IMR-90 (cell line): ENCODE data around the gene FAM131C. TPM values are rescaled to one million over a fixed set of nuclear protein-coding genes. Genes with fewer than 3 reads are reported as not detected.

ENCODE experiments used
- ATAC-seq: fragments of 200-7000 bp; cut with Tn5 transposase; 2 replicates; pipeline ENCODE4 v1.9.1; 2020; ENCODE audit warnings: low read depth, mild to moderate bottlenecking, moderate library complexity
- BruUV-seq: library from RNA; stranded (reverse); fragments of 400-500 nt; replicated peaks from 2 replicates; lab custom pipeline; 2021; lab: Mats Ljungman, UMichigan
- CTCF ChIA-PET: fragments of 300-600 bp; formaldehyde crosslinking; extraction: SDS; loops from one replicate; lab custom pipeline; 2021; ENCODE audit warnings: antibody characterized with exemption; lab: Yijun Ruan, JAX
- POLR2A ChIA-PET: fragments of 300-600 bp; sonication (Branson Sonifier 250); formaldehyde crosslinking; loops from one replicate; lab custom pipeline; 2022; ENCODE audit warnings: antibody characterized with exemption; ENCODE audit not compliant: unreplicated experiment; lab: Charles Lee
- DNase-seq: peaks from one replicate; pipeline ENCODE4 v3.0.0; 2013
- H2AFZ ChIP-seq: replicated peaks from 2 replicates; pipeline ENCODE3; 2013; ENCODE audit warnings: low read length, mild to moderate bottlenecking; ENCODE audit not compliant: poor library complexity
- H2AK5ac ChIP-seq: 2 replicates; pipeline ENCODE4 v1.6.1; 2013; ENCODE audit warnings: low read depth, low read length, inconsistent platforms
- H2AK9ac ChIP-seq: replicated peaks from 2 replicates; pipeline ENCODE3; 2013; ENCODE audit warnings: mild to moderate bottlenecking, low read depth, low read length, moderate library complexity; ENCODE audit not compliant: poor library complexity
- H2BK120ac ChIP-seq: 2 replicates; pipeline ENCODE4 v1.6.1; 2013; ENCODE audit warnings: low read depth, low read length, inconsistent platforms
- H2BK15ac ChIP-seq: 3 replicates; pipeline ENCODE4 v1.6.1; 2013; ENCODE audit warnings: low read depth, low read length, inconsistent platforms
- H2BK20ac ChIP-seq: 2 replicates; pipeline ENCODE4 v1.6.1; 2013; ENCODE audit warnings: low read depth, mild to moderate bottlenecking, inconsistent platforms, low read length, moderate library complexity
- H2BK5ac ChIP-seq: 2 replicates; pipeline ENCODE4 v1.6.1; 2013; ENCODE audit warnings: mild to moderate bottlenecking, low read depth, low read length, inconsistent platforms; ENCODE audit not compliant: poor library complexity, severe bottlenecking
- H3K14ac ChIP-seq: replicated peaks from 2 replicates; pipeline ENCODE4 v1.6.1; 2013; ENCODE audit warnings: low read depth, low read length, inconsistent platforms
- H3K18ac ChIP-seq: 2 replicates; pipeline ENCODE4 v1.6.1; 2013; ENCODE audit warnings: low read depth, low read length, control low read depth
- H3K23ac ChIP-seq: 2 replicates; pipeline ENCODE4 v1.6.1; 2013; ENCODE audit warnings: low read depth, low read length, inconsistent platforms
- H3K27ac ChIP-seq: 2 replicates; pipeline ENCODE4 v1.5.1; 2013; ENCODE audit warnings: mild to moderate bottlenecking, control low read depth, low read length; ENCODE audit not compliant: insufficient read depth
- H3K27me3 ChIP-seq: 2 replicates; pipeline ENCODE4 v1.6.1; 2013; ENCODE audit warnings: low read length; ENCODE audit not compliant: control insufficient read depth, insufficient read depth
- H3K36me3 ChIP-seq: 2 replicates; pipeline ENCODE4 v1.6.1; 2013; ENCODE audit warnings: low read length, mixed read lengths; ENCODE audit not compliant: control insufficient read depth, insufficient read depth
- H3K4ac ChIP-seq: 2 replicates; pipeline ENCODE4 v1.6.1; 2013; ENCODE audit warnings: low read depth, low read length, inconsistent platforms
- H3K4me1 ChIP-seq: 2 replicates; pipeline ENCODE4 v1.6.1; 2013; ENCODE audit warnings: low read length, mixed read lengths; ENCODE audit not compliant: control insufficient read depth, insufficient read depth
- H3K4me2 ChIP-seq: 2 replicates; pipeline ENCODE4 v1.6.1; 2013; ENCODE audit warnings: low read depth, mild to moderate bottlenecking, control low read depth, low read length, moderate library complexity
- H3K4me3 ChIP-seq: 2 replicates; pipeline ENCODE4 v1.5.1; 2013; ENCODE audit warnings: low read depth, mild to moderate bottlenecking, control low read depth, low read length, moderate library complexity; ENCODE audit not compliant: insufficient read depth
- H3K56ac ChIP-seq: 2 replicates; pipeline ENCODE4 v1.6.1; 2013; ENCODE audit warnings: low read length, inconsistent platforms; ENCODE audit not compliant: insufficient read depth; ENCODE audit errors: extremely low read depth
- H3K79me1 ChIP-seq, 2 experiments: 2 replicates each; pipeline ENCODE4 v1.6.1; 2013; ENCODE audit warnings: low read length in 2 of 2, inconsistent platforms in 1 of 2, low read depth in 1 of 2
- H3K9ac ChIP-seq: 2 replicates; pipeline ENCODE4 v1.6.1; 2013; ENCODE audit warnings: low read depth, low read length, control low read depth
- H3K9me1 ChIP-seq: 2 replicates; pipeline ENCODE4 v1.6.1; 2013; ENCODE audit warnings: low read length, inconsistent platforms; ENCODE audit not compliant: insufficient read depth
- H3K9me3 ChIP-seq: 2 replicates; pipeline ENCODE4 v1.6.1; 2013; ENCODE audit warnings: low read length; ENCODE audit not compliant: control insufficient read depth, insufficient read depth
- H4K20me1 ChIP-seq: 2 replicates; pipeline ENCODE4 v1.6.1; 2013; ENCODE audit warnings: low read length, inconsistent platforms; ENCODE audit not compliant: insufficient read depth
- H4K5ac ChIP-seq: 2 replicates; pipeline ENCODE4 v1.6.1; 2013; ENCODE audit warnings: mild to moderate bottlenecking, low read depth, low read length, control low read depth
- H4K8ac ChIP-seq, 2 experiments: 2 replicates each; pipeline ENCODE4 v1.6.1; 2013; ENCODE audit warnings: low read depth in 2 of 2, low read length in 2 of 2, control low read depth in 1 of 2, inconsistent platforms in 1 of 2
- H4K91ac ChIP-seq: 2 replicates; pipeline ENCODE4 v1.6.1; 2013; ENCODE audit warnings: low read depth, low read length, inconsistent platforms; ENCODE audit not compliant: insufficient read depth
- CHD1 ChIP-seq: IDR thresholded peaks from 2 replicates; pipeline ENCODE4 v1.6.1; 2012; ENCODE audit warnings: low read depth, low read length, improper control_type of control experiment
- MAFK ChIP-seq: IDR thresholded peaks from 2 replicates; pipeline ENCODE4 v1.6.1; 2012; ENCODE audit warnings: low read depth, low read length, improper control_type of control experiment
- MXI1 ChIP-seq: IDR thresholded peaks from 2 replicates; pipeline ENCODE4 v1.6.1; 2012; ENCODE audit warnings: low read depth, mild to moderate bottlenecking, low read length, moderate library complexity, borderline replicate concordance
- NFE2L2 ChIP-seq: fragments of 150-350 bp; IDR thresholded peaks from 2 replicates; pipeline ENCODE4 v1.6.1; 2016; ENCODE audit warnings: low read depth, mild to moderate bottlenecking, low read length
- WGBS, 2 experiments: methylation state at CpG; one replicate each; pipeline versions ENCODE4 v1.1.5 to v1.1.7; 2013; ENCODE audit warnings: missing lambda C conversion rate in 2 of 2; ENCODE audit not compliant: insufficient read length in 1 of 2; ENCODE audit errors: extremely low coverage in 2 of 2; 5-methylcytosine and 5-hydroxymethylcytosine counted together
- dilution Hi-C: fragments of 300-500 bp; cut with HindIII; formaldehyde crosslinking; loops from one replicate; pipeline ENCODE4 v1.14.3; 2018; ENCODE audit warnings: low sequenced_read_pairs; ENCODE audit not compliant: unreplicated experiment
- in situ Hi-C: fragments of 300-500 bp; cut with MboI; formaldehyde crosslinking; loops from 3 replicates; pipeline ENCODE4 v1.14.3; 2019; ENCODE audit warnings: low sequenced_read_pairs, inconsistent platforms, mixed read lengths
- intact Hi-C: fragments of 100-400 bp; cut with micrococcal nuclease; formaldehyde crosslinking; loops from 2 replicates; pipeline ENCODE4 v1.10.0; 2022
- polyA plus RNA-seq, 3 experiments: library from polyadenylated mRNA; depleted of rRNA; stranded (reverse); fragments of >200 nt; gene quantifications; 2 replicates each; pipeline ENCODE4 v1.2.3, GENCODE V29; 2012; ENCODE audit warnings: low replicate concordance in 1 of 3
- total RNA-seq: library from RNA; depleted of rRNA; stranded (reverse); fragments of >200 nt; gene quantifications from 2 replicates; pipeline ENCODE4 v1.2.3, GENCODE V29; 2012
- TF ChIP-seq, protein P1 (sequence below): fragments of 150-350 bp; IDR thresholded peaks from 2 replicates; pipeline ENCODE4 v1.6.1; 2017; ENCODE audit warnings: mild to moderate bottlenecking, antibody characterized with exemption, low read length, low read depth

Gene FAM131C
- total and polyA plus RNA-seq, 2 of the 4 experiments (the other 2 are of a cell fraction): 0.18 to 1.0 TPM

DNA sequence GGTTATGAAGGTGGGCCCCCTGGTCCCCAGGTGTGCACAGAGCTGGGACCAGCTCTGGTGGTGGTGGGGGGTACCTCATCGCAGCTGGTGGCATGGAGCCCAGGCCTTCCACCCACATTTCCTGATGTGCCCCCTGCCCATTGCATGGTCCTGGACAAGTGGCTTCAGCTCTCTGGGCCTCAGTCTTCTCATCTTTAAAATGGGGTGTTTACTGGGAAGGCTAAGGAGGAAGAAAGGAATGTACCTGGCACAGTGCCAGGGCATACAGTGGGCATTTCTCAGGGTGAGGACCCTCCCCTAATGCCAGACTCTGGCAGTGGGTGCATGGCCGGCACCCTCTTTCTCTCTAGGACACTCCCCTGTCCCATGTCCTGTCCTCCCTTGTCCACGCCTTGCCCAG, 22.4 kb downstream of the FAM131C start:
- H4K20me1 ChIP-seq: no peaks in the 10 kb centered on the region
- H3K27ac ChIP-seq: no peak overlapping the region
- no peak overlapping the region for H3K4me3 ChIP-seq
- no peak overlapping the region for H4K8ac ChIP-seq
- dilution Hi-C loops (no loop called here), intact Hi-C loops (no loop called here), in situ Hi-C loops (no loop called here)
- no peaks in the 10 kb centered on the region for H3K4me1 ChIP-seq
- 86% methylated on average over 1 of the region's 3 CpGs; no CpG with 5 or more reads in 1 of the 2 experiments for WGBS, 2 experiments
- no peak overlapping the region for H2BK120ac ChIP-seq
- H2AFZ ChIP-seq: no peak overlapping the region
- no peak overlapping the region for H3K4ac ChIP-seq
- H4K5ac ChIP-seq: no peak overlapping the region
- H3K23ac ChIP-seq: no peak overlapping the region
- H3K9ac ChIP-seq: no peak overlapping the region
- POLR2A ChIA-PET: no interaction called here
- no TSS peak for BruUV-seq
- H3K36me3 ChIP-seq: no peaks in the 10 kb centered on the region
- CTCF ChIA-PET: no interaction called here
- H2BK20ac ChIP-seq: no peak overlapping the region
- H3K14ac ChIP-seq: no peak overlapping the region
- no peak overlapping the region for H3K18ac ChIP-seq
- DNase-seq (no peak), ATAC-seq (no peak)
- H2BK15ac ChIP-seq: no peak overlapping the region
- H3K9me1 ChIP-seq: no peaks in the 10 kb centered on the region
- peaks cover 22% of the 10 kb centered on the region; the same call in 1 of the 2 replicates for H3K27me3 ChIP-seq
- no peak overlapping the region for H2AK5ac ChIP-seq
- H3K79me1 ChIP-seq: no peaks in the 10 kb centered on the region
- TF ChIP-seq, protein P1, sequence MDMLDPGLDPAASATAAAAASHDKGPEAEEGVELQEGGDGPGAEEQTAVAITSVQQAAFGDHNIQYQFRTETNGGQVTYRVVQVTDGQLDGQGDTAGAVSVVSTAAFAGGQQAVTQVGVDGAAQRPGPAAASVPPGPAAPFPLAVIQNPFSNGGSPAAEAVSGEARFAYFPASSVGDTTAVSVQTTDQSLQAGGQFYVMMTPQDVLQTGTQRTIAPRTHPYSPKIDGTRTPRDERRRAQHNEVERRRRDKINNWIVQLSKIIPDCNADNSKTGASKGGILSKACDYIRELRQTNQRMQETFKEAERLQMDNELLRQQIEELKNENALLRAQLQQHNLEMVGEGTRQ: no peak
- TF ChIP-seq NFE2L2 (no peak), MAFK (no peak), CHD1 (no peak), MXI1 (no peak)
- no peak overlapping the region for H2BK5ac ChIP-seq
- H3K4me2 ChIP-seq: no peak overlapping the region
- H4K91ac ChIP-seq: no peak overlapping the region
- no peaks in the 10 kb centered on the region for H3K9me3 ChIP-seq
- peak overlapping the region; percentile 37 for H2AK9ac ChIP-seq
- no peak overlapping the region for H3K56ac ChIP-seq
